HCT116 (cell line): ENCODE measurements around the gene ZFHX3. TPM values are rescaled to one million over a fixed set of nuclear protein-coding genes. Genes with fewer than 3 reads are reported as not detected.

Source experiments
- ATAC-seq: fragments of 200-7000 bp; cut with Tn5 transposase; 2 replicates; pipeline ENCODE4 v1.9.1; 2020; ENCODE audit warnings: mild to moderate bottlenecking, moderate library complexity
- BruUV-seq: library from RNA; stranded (reverse); fragments of 400-500 nt; replicated peaks from 2 replicates; lab custom pipeline; 2021; lab: Mats Ljungman, UMichigan
- CTCF ChIA-PET: fragments of 300-600 bp; sonication (Branson Sonifier 250); formaldehyde crosslinking; loops from one replicate; lab custom pipeline; 2021; ENCODE audit warnings: antibody characterized with exemption; lab: Charles Lee
- POLR2A ChIA-PET: fragments of 300-600, 350-600 bp; sonication (Branson Sonifier 250); formaldehyde crosslinking; loops from one replicate; lab custom pipeline; 2021; ENCODE audit warnings: antibody characterized with exemption; lab: Charles Lee
- RAD21 ChIA-PET, 2 experiments: fragments of 300-600 bp; sonication (Branson Sonifier 250); formaldehyde crosslinking; loops; one replicate each; lab custom pipeline; 2023; ENCODE audit warnings: low total read pairs in 2 of 2; ENCODE audit not compliant: uncharacterized antibody in 2 of 2, unreplicated experiment in 2 of 2, low non-redundant PET in 1 of 2; lab: Charles Lee
- DNase-seq: peaks from one replicate; pipeline ENCODE4 v3.0.0-alpha.2; 2010; ENCODE audit warnings: low read depth, low spot score
- H2AFZ ChIP-seq: fragments of 200-600 bp; shearing (Covaris generic), sonication (generic); 2 replicates; pipeline ENCODE4 v1.6.1; 2017; ENCODE audit warnings: low read depth, mixed run types, mixed read lengths, antibody characterized with exemption, low read length; ENCODE audit not compliant: poor library complexity, severe bottlenecking
- H3K27ac ChIP-seq: 2 replicates; pipeline ENCODE4 v1.5.1; 2012; ENCODE audit warnings: low read depth, low read length
- H3K27me3 ChIP-seq: fragments of 200-600 bp; sonication (generic); 2 replicates; pipeline ENCODE4 v1.6.1; 2016; ENCODE audit warnings: mixed run types, low read length, mixed read lengths; ENCODE audit not compliant: insufficient read depth
- H3K36me3 ChIP-seq, 2 experiments: fragments of 200-500 bp in 1 of 2; fragments of 200-600 bp in 1 of 2; sonication (Bioruptor generic) in 1 of 2; sonication (generic) in 1 of 2; 2 replicates each; pipeline versions ENCODE4 v1.5.1 to v1.6.1; 2014 to 2016; ENCODE audit warnings: low read length in 2 of 2, inconsistent platforms in 1 of 2, mixed read lengths in 1 of 2, mixed run types in 1 of 2; ENCODE audit not compliant: insufficient read depth in 2 of 2, control insufficient read depth in 1 of 2
- H3K4me1 ChIP-seq, 2 experiments: fragments of 200-600 bp in 1 of 2; sonication (generic) in 1 of 2; 2 replicates each; pipeline versions ENCODE4 v1.5.1 to v1.6.1; 2012 to 2017; ENCODE audit warnings: low read length in 2 of 2, inconsistent platforms in 1 of 2, mild to moderate bottlenecking in 1 of 2, mixed read lengths in 1 of 2, mixed run types in 1 of 2, moderate library complexity in 1 of 2; ENCODE audit not compliant: insufficient read depth in 2 of 2, control insufficient read depth in 1 of 2
- H3K4me2 ChIP-seq: fragments of 200-600 bp; sonication (generic); 2 replicates; pipeline ENCODE4 v1.6.1; 2017; ENCODE audit warnings: mixed run types, low read length, mixed read lengths
- H3K4me3 ChIP-seq, 2 experiments: fragments of 200-600 bp in 1 of 2; sonication (generic) in 1 of 2; replicated peaks in 1 of 2; 2 replicates each; pipeline ENCODE4 v1.5.1; 2011 to 2016; ENCODE audit warnings: low read length in 2 of 2, control low read depth in 1 of 2, low read depth in 1 of 2, mild to moderate bottlenecking in 1 of 2, mixed read lengths in 1 of 2, mixed run types in 1 of 2
- H3K79me2 ChIP-seq: fragments of 200-600 bp; sonication (generic); 2 replicates; pipeline ENCODE4 v1.6.1; 2017; ENCODE audit warnings: mild to moderate bottlenecking, mixed run types, low read length, moderate library complexity, mixed read lengths; ENCODE audit not compliant: insufficient read depth
- H3K9ac ChIP-seq: fragments of 200-600 bp; sonication (generic); 2 replicates; pipeline ENCODE4 v1.6.1; 2016; ENCODE audit warnings: low read length, mixed read lengths
- H3K9me2 ChIP-seq: fragments of 200-600 bp; sonication (generic), shearing (Covaris generic); 2 replicates; pipeline ENCODE4 v1.6.1; 2017; ENCODE audit warnings: mixed run types, mild to moderate bottlenecking, moderate library complexity; ENCODE audit not compliant: insufficient read depth
- H3K9me3 ChIP-seq, 2 experiments: fragments of 200-500 bp in 1 of 2; fragments of 200-600 bp in 1 of 2; sonication (Bioruptor generic) in 1 of 2; sonication (generic) in 1 of 2; 2 replicates each; pipeline ENCODE4 v1.6.1; 2014 to 2017; ENCODE audit warnings: low read length in 2 of 2, mixed read lengths in 2 of 2, inconsistent platforms in 1 of 2, low read depth in 1 of 2, mild to moderate bottlenecking in 1 of 2, mixed run types in 1 of 2, moderate library complexity in 1 of 2; ENCODE audit not compliant: control insufficient read depth in 1 of 2, insufficient read depth in 1 of 2
- H4K20me1 ChIP-seq: fragments of 200-600 bp; sonication (generic), shearing (Covaris generic); 2 replicates; pipeline ENCODE4 v1.6.1; 2017; ENCODE audit warnings: mixed run types, mild to moderate bottlenecking, moderate library complexity; ENCODE audit not compliant: insufficient read depth
- CTCF ChIP-seq, 3 experiments: fragments of 200-600 bp in 1 of 3; sonication (generic) in 1 of 3; IDR thresholded peaks in 2 of 3; conservative IDR thresholded peaks in 1 of 3; 2 replicates each; pipeline ENCODE4 v1.5.1; 2012 to 2017; ENCODE audit warnings: low read depth in 2 of 3, low read length in 2 of 3, antibody characterized with exemption in 1 of 3, borderline replicate concordance in 1 of 3, control low read depth in 1 of 3, mild to moderate bottlenecking in 1 of 3, mixed read lengths in 1 of 3, mixed run types in 1 of 3, moderate library complexity in 1 of 3; ENCODE audit not compliant: insufficient read depth in 1 of 3
- EGR1 ChIP-seq: IDR thresholded peaks from 2 replicates; pipeline ENCODE4 v1.6.1; 2012; ENCODE audit warnings: low read depth
- FOSL1 ChIP-seq: IDR thresholded peaks from 2 replicates; pipeline ENCODE4 v1.6.1; 2012; ENCODE audit warnings: low read depth
- JUND ChIP-seq: IDR thresholded peaks from 2 replicates; pipeline ENCODE4 v1.6.1; 2012
- MAX ChIP-seq: IDR thresholded peaks from 2 replicates; pipeline ENCODE4 v1.6.1; 2012
- POLR2A ChIP-seq: IDR thresholded peaks from 2 replicates; pipeline ENCODE4 v1.7.0; 2011; ENCODE audit warnings: borderline replicate concordance; ENCODE audit not compliant: insufficient read depth, insufficient read length; ENCODE audit errors: extremely low read depth
- POLR2AphosphoS5 ChIP-seq: IDR thresholded peaks from 2 replicates; pipeline ENCODE4 v1.6.1; 2011; ENCODE audit warnings: mild to moderate bottlenecking, low read depth, low read length, moderate library complexity
- REST ChIP-seq: IDR thresholded peaks from 2 replicates; pipeline ENCODE4 v1.6.1; 2012; ENCODE audit warnings: low read depth
- SIN3A ChIP-seq: IDR thresholded peaks from 2 replicates; pipeline ENCODE4 v1.6.1; 2012; ENCODE audit warnings: low read depth
- TCF7L2 ChIP-seq: IDR thresholded peaks from 2 replicates; pipeline ENCODE4 v1.7.0; 2011; ENCODE audit warnings: borderline replicate concordance, inconsistent platforms; ENCODE audit not compliant: insufficient read depth, insufficient read length; ENCODE audit errors: extremely low read depth
- intact Hi-C: fragments of 100-400 bp; cut with micrococcal nuclease; formaldehyde crosslinking; loops from 2 replicates; pipeline ENCODE4 v1.10.0; 2022
- total RNA-seq: library from RNA; stranded (reverse); gene quantifications from one replicate; pipeline ENCODE4 v1.2.1, GENCODE V29; 2021; ENCODE audit not compliant: unreplicated experiment

The ZFHX3 gene
- total RNA-seq, 1 experiment from 2014 or later, result 6.3 TPM

- DNase-seq, result no peak
- RAD21 ChIA-PET, result no interaction called here
- Histone ChIP-seq H2AFZ (no peak overlapping the region), H3K9ac (no peak overlapping the region), H3K79me2 (peaks cover 9% of the 10 kb centered on the region; the same call in 1 of the 2 replicates), H3K4me3 (no peak overlapping the region), H3K36me3 (no peaks in the 10 kb centered on the region), H3K27ac (no peak overlapping the region; the same call in 1 of the 2 replicates), H3K4me1 (peaks cover 18 to 21% of the 10 kb centered on the region in 2 experiments), H3K4me2 (no peak overlapping the region), H4K20me1 (no peaks in the 10 kb centered on the region), H3K9me3 (no peaks in the 10 kb centered on the region), H3K27me3 (no peaks in the 10 kb centered on the region), H3K9me2 (no peaks in the 10 kb centered on the region)
- TF ChIP-seq JUND, result no peak
- TF ChIP-seq MAX, result no peak
- no peak for TF ChIP-seq EGR1
- TF ChIP-seq TCF7L2, result no peak
- no peak for TF ChIP-seq POLR2A
- no peak for TF ChIP-seq POLR2AphosphoS5
- no peak for TF ChIP-seq REST
- CTCF ChIA-PET, result no interaction called here
- POLR2A ChIA-PET, result no interaction called here
- no peak for ATAC-seq
- BruUV-seq, result no TSS peak
- intact Hi-C loops, result no loop called here
These were observed 59.4 kb downstream of the ZFHX3 start for GRCh38 chr16:72988569-72988968.

- Histone ChIP-seq H3K9me2 (no peaks in the 10 kb centered on the region), H3K9ac (no peak overlapping the region), H3K79me2 (peaks cover 6% of the 10 kb centered on the region; the same call in 1 of the 2 replicates), H3K27ac (no peak overlapping the region), H3K4me3 (no peak overlapping the region), H3K27me3 (no peaks in the 10 kb centered on the region), H2AFZ (no peak overlapping the region), H3K9me3 (no peaks in the 10 kb centered on the region), H4K20me1 (no peaks in the 10 kb centered on the region), H3K4me2 (no peak overlapping the region), H3K4me1 (peaks cover 18 to 21% of the 10 kb centered on the region in 2 experiments), H3K36me3 (no peaks in the 10 kb centered on the region)
- intact Hi-C loops, result no loop called here
- ChIA-PET CTCF (no interaction called here), POLR2A (no interaction called here), RAD21 (no interaction called here)
- DNase-seq (no peak), ATAC-seq (no peak)
- TF ChIP-seq CTCF (IDR thresholded peaks at IDR 0.05 in 2 of 3, conservative IDR thresholded peaks at IDR 0.05 in 1 of 3; ENCODE audit: borderline replicate concordance in 1 of 3, insufficient read depth in 1 of 3, low read depth in 2 of 3, low read length in 2 of 3) (no peak), FOSL1 (no peak), SIN3A (no peak)
- no TSS peak for BruUV-seq
These were observed 60.4 kb downstream of the ZFHX3 start for GRCh38 chr16:72987480-72987901.
